IMR-90 (cell line): ENCODE measurements around the gene NANOS1. TPM values are rescaled to one million over a fixed set of nuclear protein-coding genes. Genes with fewer than 3 reads are reported as not detected.

Experiments used
- ATAC-seq: fragments of 200-7000 bp; cut with Tn5 transposase; 2 replicates; pipeline ENCODE4 v1.9.1; 2020; ENCODE audit warnings: low read depth, mild to moderate bottlenecking, moderate library complexity
- BruUV-seq: library from RNA; stranded (reverse); fragments of 400-500 nt; replicated peaks from 2 replicates; lab custom pipeline; 2021; lab: Mats Ljungman, UMichigan
- CTCF ChIA-PET: fragments of 300-600 bp; formaldehyde crosslinking; extraction: SDS; loops from one replicate; lab custom pipeline; 2021; ENCODE audit warnings: antibody characterized with exemption; lab: Yijun Ruan, JAX
- POLR2A ChIA-PET: fragments of 300-600 bp; sonication (Branson Sonifier 250); formaldehyde crosslinking; loops from one replicate; lab custom pipeline; 2022; ENCODE audit warnings: antibody characterized with exemption; ENCODE audit not compliant: unreplicated experiment; lab: Charles Lee
- DNase-seq: peaks from one replicate; pipeline ENCODE4 v3.0.0; 2013
- H2AFZ ChIP-seq: replicated peaks from 2 replicates; pipeline ENCODE3; 2013; ENCODE audit warnings: low read length, mild to moderate bottlenecking; ENCODE audit not compliant: poor library complexity
- H2AK5ac ChIP-seq: 2 replicates; pipeline ENCODE4 v1.6.1; 2013; ENCODE audit warnings: low read depth, low read length, inconsistent platforms
- H2AK9ac ChIP-seq: replicated peaks from 2 replicates; pipeline ENCODE3; 2013; ENCODE audit warnings: mild to moderate bottlenecking, low read depth, low read length, moderate library complexity; ENCODE audit not compliant: poor library complexity
- H2BK120ac ChIP-seq: 2 replicates; pipeline ENCODE4 v1.6.1; 2013; ENCODE audit warnings: low read depth, low read length, inconsistent platforms
- H2BK15ac ChIP-seq: 3 replicates; pipeline ENCODE4 v1.6.1; 2013; ENCODE audit warnings: low read depth, low read length, inconsistent platforms
- H2BK20ac ChIP-seq: 2 replicates; pipeline ENCODE4 v1.6.1; 2013; ENCODE audit warnings: low read depth, mild to moderate bottlenecking, inconsistent platforms, low read length, moderate library complexity
- H2BK5ac ChIP-seq: 2 replicates; pipeline ENCODE4 v1.6.1; 2013; ENCODE audit warnings: mild to moderate bottlenecking, low read depth, low read length, inconsistent platforms; ENCODE audit not compliant: poor library complexity, severe bottlenecking
- H3K14ac ChIP-seq: replicated peaks from 2 replicates; pipeline ENCODE4 v1.6.1; 2013; ENCODE audit warnings: low read depth, low read length, inconsistent platforms
- H3K18ac ChIP-seq: 2 replicates; pipeline ENCODE4 v1.6.1; 2013; ENCODE audit warnings: low read depth, low read length, control low read depth
- H3K23ac ChIP-seq: 2 replicates; pipeline ENCODE4 v1.6.1; 2013; ENCODE audit warnings: low read depth, low read length, inconsistent platforms
- H3K27ac ChIP-seq: 2 replicates; pipeline ENCODE4 v1.5.1; 2013; ENCODE audit warnings: mild to moderate bottlenecking, control low read depth, low read length; ENCODE audit not compliant: insufficient read depth
- H3K27me3 ChIP-seq: 2 replicates; pipeline ENCODE4 v1.6.1; 2013; ENCODE audit warnings: low read length; ENCODE audit not compliant: control insufficient read depth, insufficient read depth
- H3K36me3 ChIP-seq: 2 replicates; pipeline ENCODE4 v1.6.1; 2013; ENCODE audit warnings: low read length, mixed read lengths; ENCODE audit not compliant: control insufficient read depth, insufficient read depth
- H3K4ac ChIP-seq: 2 replicates; pipeline ENCODE4 v1.6.1; 2013; ENCODE audit warnings: low read depth, low read length, inconsistent platforms
- H3K4me1 ChIP-seq: 2 replicates; pipeline ENCODE4 v1.6.1; 2013; ENCODE audit warnings: low read length, mixed read lengths; ENCODE audit not compliant: control insufficient read depth, insufficient read depth
- H3K4me2 ChIP-seq: 2 replicates; pipeline ENCODE4 v1.6.1; 2013; ENCODE audit warnings: low read depth, mild to moderate bottlenecking, control low read depth, low read length, moderate library complexity
- H3K4me3 ChIP-seq: 2 replicates; pipeline ENCODE4 v1.5.1; 2013; ENCODE audit warnings: low read depth, mild to moderate bottlenecking, control low read depth, low read length, moderate library complexity; ENCODE audit not compliant: insufficient read depth
- H3K56ac ChIP-seq: 2 replicates; pipeline ENCODE4 v1.6.1; 2013; ENCODE audit warnings: low read length, inconsistent platforms; ENCODE audit not compliant: insufficient read depth; ENCODE audit errors: extremely low read depth
- H3K79me1 ChIP-seq, 2 experiments: 2 replicates each; pipeline ENCODE4 v1.6.1; 2013; ENCODE audit warnings: low read length in 2 of 2, inconsistent platforms in 1 of 2, low read depth in 1 of 2
- H3K9ac ChIP-seq: 2 replicates; pipeline ENCODE4 v1.6.1; 2013; ENCODE audit warnings: low read depth, low read length, control low read depth
- H3K9me1 ChIP-seq: 2 replicates; pipeline ENCODE4 v1.6.1; 2013; ENCODE audit warnings: low read length, inconsistent platforms; ENCODE audit not compliant: insufficient read depth
- H3K9me3 ChIP-seq: 2 replicates; pipeline ENCODE4 v1.6.1; 2013; ENCODE audit warnings: low read length; ENCODE audit not compliant: control insufficient read depth, insufficient read depth
- H4K20me1 ChIP-seq: 2 replicates; pipeline ENCODE4 v1.6.1; 2013; ENCODE audit warnings: low read length, inconsistent platforms; ENCODE audit not compliant: insufficient read depth
- H4K5ac ChIP-seq: 2 replicates; pipeline ENCODE4 v1.6.1; 2013; ENCODE audit warnings: mild to moderate bottlenecking, low read depth, low read length, control low read depth
- H4K8ac ChIP-seq, 2 experiments: 2 replicates each; pipeline ENCODE4 v1.6.1; 2013; ENCODE audit warnings: low read depth in 2 of 2, low read length in 2 of 2, control low read depth in 1 of 2, inconsistent platforms in 1 of 2
- H4K91ac ChIP-seq: 2 replicates; pipeline ENCODE4 v1.6.1; 2013; ENCODE audit warnings: low read depth, low read length, inconsistent platforms; ENCODE audit not compliant: insufficient read depth
- BHLHE40 ChIP-seq: fragments of 150-350 bp; IDR thresholded peaks from 2 replicates; pipeline ENCODE4 v1.6.1; 2016; ENCODE audit warnings: mild to moderate bottlenecking, low read depth, low read length
- MAZ ChIP-seq: IDR thresholded peaks from 2 replicates; pipeline ENCODE4 v1.6.1; 2012; ENCODE audit warnings: low read depth, mild to moderate bottlenecking, low read length, improper control_type of control experiment, moderate library complexity, borderline replicate concordance
- MXI1 ChIP-seq: IDR thresholded peaks from 2 replicates; pipeline ENCODE4 v1.6.1; 2012; ENCODE audit warnings: low read depth, mild to moderate bottlenecking, low read length, moderate library complexity, borderline replicate concordance
- RFX5 ChIP-seq: IDR thresholded peaks from 2 replicates; pipeline ENCODE4 v1.8.0; 2012; ENCODE audit warnings: low read depth, mild to moderate bottlenecking, low read length, moderate library complexity
- WGBS, 2 experiments: methylation state at CpG; one replicate each; pipeline versions ENCODE4 v1.1.5 to v1.1.7; 2013; ENCODE audit warnings: missing lambda C conversion rate in 2 of 2; ENCODE audit not compliant: insufficient read length in 1 of 2; ENCODE audit errors: extremely low coverage in 2 of 2; 5-methylcytosine and 5-hydroxymethylcytosine counted together
- dilution Hi-C: fragments of 300-500 bp; cut with HindIII; formaldehyde crosslinking; loops from one replicate; pipeline ENCODE4 v1.14.3; 2018; ENCODE audit warnings: low sequenced_read_pairs; ENCODE audit not compliant: unreplicated experiment
- in situ Hi-C: fragments of 300-500 bp; cut with MboI; formaldehyde crosslinking; loops from 3 replicates; pipeline ENCODE4 v1.14.3; 2019; ENCODE audit warnings: low sequenced_read_pairs, inconsistent platforms, mixed read lengths
- intact Hi-C: fragments of 100-400 bp; cut with micrococcal nuclease; formaldehyde crosslinking; loops from 2 replicates; pipeline ENCODE4 v1.10.0; 2022
- polyA plus RNA-seq, 3 experiments: library from polyadenylated mRNA; depleted of rRNA; stranded (reverse); fragments of >200 nt; gene quantifications; 2 replicates each; pipeline ENCODE4 v1.2.3, GENCODE V29; 2012; ENCODE audit warnings: low replicate concordance in 1 of 3
- total RNA-seq: library from RNA; depleted of rRNA; stranded (reverse); fragments of >200 nt; gene quantifications from 2 replicates; pipeline ENCODE4 v1.2.3, GENCODE V29; 2012
- TF ChIP-seq, protein P1 (sequence below): conservative IDR thresholded peaks from 2 replicates; pipeline ENCODE4 v1.5.1; 2012; ENCODE audit warnings: mild to moderate bottlenecking, low read depth, low read length, improper control_type of control experiment
- TF ChIP-seq, protein P2 (sequence below): fragments of 150-350 bp; IDR thresholded peaks from 2 replicates; pipeline ENCODE4 v1.6.1; 2017; ENCODE audit warnings: mild to moderate bottlenecking, antibody characterized with exemption, low read length, low read depth
- TF ChIP-seq, protein P3 (sequence below): fragments of 150-350 bp; IDR thresholded peaks from 2 replicates; pipeline ENCODE4 v1.6.1; 2016; ENCODE audit warnings: low read depth, mild to moderate bottlenecking, low read length, moderate library complexity, borderline replicate concordance

The NANOS1 gene
- total and polyA plus RNA-seq, 2 of the 4 experiments (the other 2 are of a cell fraction) = under 0.01 to 0.12 TPM

DNA sequence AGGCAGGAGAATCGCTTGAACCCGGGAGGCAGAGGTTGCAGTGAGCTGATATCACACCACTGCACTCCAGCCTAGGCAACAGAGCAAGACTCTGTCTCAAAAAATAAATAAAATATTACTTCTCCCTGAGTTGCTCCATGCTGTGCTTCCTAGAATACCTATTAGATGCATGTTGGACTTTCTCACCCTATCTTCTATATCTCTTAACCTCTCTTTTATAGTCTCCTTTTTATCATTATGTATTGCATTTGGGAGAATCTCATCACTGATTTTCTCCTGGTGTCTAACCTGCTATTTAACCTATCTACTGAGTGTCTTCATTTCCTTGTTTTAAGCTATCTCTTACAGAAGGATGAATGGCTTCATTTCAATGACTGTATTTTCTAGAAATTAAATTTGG lies 32.1 kb upstream of the NANOS1 start:
- Histone ChIP-seq H3K79me1 (no peaks in the 10 kb centered on the region), H2BK5ac (no peak overlapping the region), H2BK20ac (no peak overlapping the region), H3K9ac (no peak overlapping the region), H3K36me3 (no peaks in the 10 kb centered on the region), H3K18ac (no peak overlapping the region), H3K4ac (no peak overlapping the region), H2BK15ac (no peak overlapping the region), H4K5ac (no peak overlapping the region), H2BK120ac (no peak overlapping the region), H3K56ac (no peak overlapping the region), H3K9me3 (peaks cover 6% of the 10 kb centered on the region; the same call in 1 of the 2 replicates), H2AK9ac (no peak overlapping the region), H3K27ac (no peak overlapping the region), H3K14ac (no peak overlapping the region), H3K4me3 (no peak overlapping the region), H2AFZ (no peak overlapping the region), H4K8ac (no peak overlapping the region), H3K9me1 (no peaks in the 10 kb centered on the region), H4K20me1 (no peaks in the 10 kb centered on the region), H3K4me2 (no peak overlapping the region), H3K4me1 (no peaks in the 10 kb centered on the region), H3K23ac (no peak overlapping the region), H3K27me3 (peaks cover 50% of the 10 kb centered on the region), H2AK5ac (no peak overlapping the region), H4K91ac (no peak overlapping the region)
- in situ Hi-C loops (no loop called here), dilution Hi-C loops (no loop called here), intact Hi-C loops (no loop called here)
- POLR2A ChIA-PET = no interaction called here
- no CpG with 5 or more reads among the region's 2 CpGs for WGBS, 2 experiments
- TF ChIP-seq, protein P1, sequence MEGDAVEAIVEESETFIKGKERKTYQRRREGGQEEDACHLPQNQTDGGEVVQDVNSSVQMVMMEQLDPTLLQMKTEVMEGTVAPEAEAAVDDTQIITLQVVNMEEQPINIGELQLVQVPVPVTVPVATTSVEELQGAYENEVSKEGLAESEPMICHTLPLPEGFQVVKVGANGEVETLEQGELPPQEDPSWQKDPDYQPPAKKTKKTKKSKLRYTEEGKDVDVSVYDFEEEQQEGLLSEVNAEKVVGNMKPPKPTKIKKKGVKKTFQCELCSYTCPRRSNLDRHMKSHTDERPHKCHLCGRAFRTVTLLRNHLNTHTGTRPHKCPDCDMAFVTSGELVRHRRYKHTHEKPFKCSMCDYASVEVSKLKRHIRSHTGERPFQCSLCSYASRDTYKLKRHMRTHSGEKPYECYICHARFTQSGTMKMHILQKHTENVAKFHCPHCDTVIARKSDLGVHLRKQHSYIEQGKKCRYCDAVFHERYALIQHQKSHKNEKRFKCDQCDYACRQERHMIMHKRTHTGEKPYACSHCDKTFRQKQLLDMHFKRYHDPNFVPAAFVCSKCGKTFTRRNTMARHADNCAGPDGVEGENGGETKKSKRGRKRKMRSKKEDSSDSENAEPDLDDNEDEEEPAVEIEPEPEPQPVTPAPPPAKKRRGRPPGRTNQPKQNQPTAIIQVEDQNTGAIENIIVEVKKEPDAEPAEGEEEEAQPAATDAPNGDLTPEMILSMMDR = no peak
- TF ChIP-seq RFX5 (no peak), BHLHE40 (no peak), MAZ (no peak), MXI1 (no peak)
- TF ChIP-seq, protein P2, sequence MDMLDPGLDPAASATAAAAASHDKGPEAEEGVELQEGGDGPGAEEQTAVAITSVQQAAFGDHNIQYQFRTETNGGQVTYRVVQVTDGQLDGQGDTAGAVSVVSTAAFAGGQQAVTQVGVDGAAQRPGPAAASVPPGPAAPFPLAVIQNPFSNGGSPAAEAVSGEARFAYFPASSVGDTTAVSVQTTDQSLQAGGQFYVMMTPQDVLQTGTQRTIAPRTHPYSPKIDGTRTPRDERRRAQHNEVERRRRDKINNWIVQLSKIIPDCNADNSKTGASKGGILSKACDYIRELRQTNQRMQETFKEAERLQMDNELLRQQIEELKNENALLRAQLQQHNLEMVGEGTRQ = no peak
- TF ChIP-seq, protein P3, sequence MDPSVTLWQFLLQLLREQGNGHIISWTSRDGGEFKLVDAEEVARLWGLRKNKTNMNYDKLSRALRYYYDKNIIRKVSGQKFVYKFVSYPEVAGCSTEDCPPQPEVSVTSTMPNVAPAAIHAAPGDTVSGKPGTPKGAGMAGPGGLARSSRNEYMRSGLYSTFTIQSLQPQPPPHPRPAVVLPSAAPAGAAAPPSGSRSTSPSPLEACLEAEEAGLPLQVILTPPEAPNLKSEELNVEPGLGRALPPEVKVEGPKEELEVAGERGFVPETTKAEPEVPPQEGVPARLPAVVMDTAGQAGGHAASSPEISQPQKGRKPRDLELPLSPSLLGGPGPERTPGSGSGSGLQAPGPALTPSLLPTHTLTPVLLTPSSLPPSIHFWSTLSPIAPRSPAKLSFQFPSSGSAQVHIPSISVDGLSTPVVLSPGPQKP = no peak
- no TSS peak for BruUV-seq
- ATAC-seq = no peak
- no peak for DNase-seq
- CTCF ChIA-PET = no interaction called here
